Measurements from ENCODE around the gene SNPH.

GRCh38 chr20:1338096-1338495, 72.0 kb downstream of the SNPH start:
- TF ChIP-seq CTCF (IDR thresholded peaks at IDR 0.05) (no peak), POLR2AphosphoS5 (IDR thresholded peaks at IDR 0.05) (no peak), EP300 (IDR thresholded peaks at IDR 0.05) (no peak)
